Prostate gland (tissue), 2 donors: ENCODE data around the gene FAM117B. TPM values are rescaled to one million over a fixed set of nuclear protein-coding genes. Genes with fewer than 3 reads are reported as not detected.

Experiments used
- DNase-seq: peaks from one replicate; pipeline ENCODE4 v3.0.0-alpha.2; 2019; ENCODE audit warnings: low spot score
- H3K27ac ChIP-seq, 2 donors: fragments of 200-600 bp; sonication (generic); 2 replicates each; pipeline ENCODE4 v1.5.1; 2017 to 2019
- H3K27me3 ChIP-seq: fragments of 200-600 bp; sonication (generic); replicated peaks from 2 replicates; pipeline ENCODE4 v1.5.1; 2019; ENCODE audit not compliant: insufficient read depth
- H3K36me3 ChIP-seq, 2 donors: fragments of 200-600 bp; sonication (generic); 1 replicate in 1 of 2; 2 replicates in 1 of 2; pipeline versions ENCODE4 v1.5.1 to v1.8.1; 2017 to 2019
- H3K4me1 ChIP-seq: fragments of 200-600 bp; sonication (generic); replicated peaks from 2 replicates; pipeline ENCODE4 v1.5.1; 2019
- H3K4me3 ChIP-seq, 2 donors: fragments of 200-600 bp; sonication (generic); 2 replicates each; pipeline ENCODE4 v1.5.1; 2017 to 2019
- H3K9me3 ChIP-seq: fragments of 200-600 bp; sonication (generic); 2 replicates; pipeline ENCODE4 v1.5.1; 2017
- CTCF ChIP-seq, 4 experiments: fragments of 200-600 bp in 2 of 4; fragments of 450-650 bp in 2 of 4; sonication (generic) in 2 of 4; IDR thresholded peaks; 1 replicate in 3 of 4; 2 replicates in 1 of 4; pipeline ENCODE4 v1.5.1; 2016 to 2019; ENCODE audit warnings: antibody characterized with exemption in 4 of 4, mild to moderate bottlenecking in 2 of 4, moderate library complexity in 2 of 4
- POLR2A ChIP-seq: fragments of 450-650 bp; IDR thresholded peaks from one replicate; pipeline ENCODE4 v1.6.1; 2016; ENCODE audit warnings: antibody characterized with exemption, mild to moderate bottlenecking
- POLR2AphosphoS5 ChIP-seq: sonication (generic); formaldehyde crosslinking; IDR thresholded peaks from one replicate; pipeline ENCODE4 v1.6.1; 2017; ENCODE audit warnings: antibody characterized with exemption
- WGBS: methylation state at CpG from one replicate; pipeline ENCODE4 v1.1.5; 2018; 5-methylcytosine and 5-hydroxymethylcytosine counted together
- intact Hi-C: fragments of 100-400 bp; cut with DNase I; formaldehyde crosslinking; loops from one replicate; pipeline ENCODE4 v1.14.2; 2022
- total RNA-seq, 2 donors: library from RNA; depleted of rRNA; stranded (reverse); fragments of >200 nt; gene quantifications; one replicate each; pipeline ENCODE4 v1.1.0, GENCODE V29; 2016

FAM117B gene
- total RNA-seq, 2 donors from 2014 or later = 27.5 to 30.5 TPM

GRCh38 chr2:202681688-202682205 lies 47.0 kb downstream of the FAM117B start:
- DNase-seq = no peak
- WGBS = 77% methylated on average over 9 of the region's 9 CpGs
- Histone ChIP-seq H3K27me3 (no peaks in the 10 kb centered on the region), H3K36me3 (no peaks in the 10 kb centered on the region), H3K4me1 (no peaks in the 10 kb centered on the region), H3K27ac (no peak overlapping the region), H3K4me3 (no peak overlapping the region), H3K9me3 (no peaks in the 10 kb centered on the region)
- intact Hi-C loops = no loop called here
- TF ChIP-seq POLR2A = no peak
- no peak for TF ChIP-seq POLR2AphosphoS5
- TF ChIP-seq CTCF (IDR thresholded peaks at IDR 0.05) = no peak

GRCh38 chr2:202682274-202682673 lies 47.5 kb downstream of the FAM117B start:
- 97% methylated on average over 12 of the region's 12 CpGs for WGBS
- no peak for TF ChIP-seq CTCF (IDR thresholded peaks at IDR 0.05)
- TF ChIP-seq POLR2AphosphoS5 = no peak
- TF ChIP-seq POLR2A = no peak

GRCh38 chr2:202687276-202687675 lies 52.5 kb downstream of the FAM117B start:
- Histone ChIP-seq H3K4me1 (no peaks in the 10 kb centered on the region), H3K27ac (no peak overlapping the region), H3K27me3 (no peaks in the 10 kb centered on the region), H3K36me3 (no peaks in the 10 kb centered on the region), H3K9me3 (no peaks in the 10 kb centered on the region), H3K4me3 (no peak overlapping the region)
- intact Hi-C loops = no loop called here
- no peak for DNase-seq
- 92% methylated on average over 3 of the region's 3 CpGs for WGBS
- TF ChIP-seq POLR2A (no peak), POLR2AphosphoS5 (no peak), CTCF (IDR thresholded peaks at IDR 0.05) (no peak)

More at GRCh38 chr2:202682274-202682673, 47.5 kb downstream of the FAM117B start:
- intact Hi-C loops = no loop called here
- DNase-seq = no peak
- no peaks in the 10 kb centered on the region for H3K27me3 ChIP-seq
- H3K4me3 ChIP-seq = no peak overlapping the region
- H3K36me3 ChIP-seq = no peaks in the 10 kb centered on the region
- H3K9me3 ChIP-seq = no peaks in the 10 kb centered on the region
- no peak overlapping the region for H3K27ac ChIP-seq
- no peaks in the 10 kb centered on the region for H3K4me1 ChIP-seq

- intact Hi-C loops = no loop called here
- WGBS = 98% methylated on average over 2 of the region's 2 CpGs
- no peak for DNase-seq
- Histone ChIP-seq H3K36me3 (no peaks in the 10 kb centered on the region), H3K4me3 (no peak overlapping the region), H3K27ac (no peak overlapping the region), H3K9me3 (no peaks in the 10 kb centered on the region), H3K27me3 (no peaks in the 10 kb centered on the region), H3K4me1 (no peaks in the 10 kb centered on the region)
- TF ChIP-seq CTCF (IDR thresholded peaks at IDR 0.05) (no peak), POLR2A (no peak), POLR2AphosphoS5 (no peak)
Observed at GRCh38 chr2:202689459-202689858, 54.7 kb downstream of the FAM117B start.

- Histone ChIP-seq H3K27ac (no peak overlapping the region), H3K36me3 (no peaks in the 10 kb centered on the region), H3K27me3 (no peaks in the 10 kb centered on the region), H3K4me3 (no peak overlapping the region), H3K4me1 (no peaks in the 10 kb centered on the region), H3K9me3 (no peaks in the 10 kb centered on the region)
- intact Hi-C loops = no loop called here
- no peak for TF ChIP-seq POLR2AphosphoS5
- TF ChIP-seq POLR2A = no peak
- TF ChIP-seq CTCF (IDR thresholded peaks at IDR 0.05) = no peak
- 92% methylated on average over 2 of the region's 2 CpGs for WGBS
- DNase-seq = no peak
Observed at GRCh38 chr2:202689898-202690297, 55.1 kb downstream of the FAM117B start.
